Smooth muscle cell (in vitro differentiated cells): ENCODE data around the gene KCNMA1. TPM values are rescaled to one million over a fixed set of nuclear protein-coding genes. Genes with fewer than 3 reads are reported as not detected.

Source experiments
- DNase-seq: peaks from one replicate; lab custom pipeline; 2025; ENCODE audit not compliant: unreplicated experiment; lab: John Stamatoyannopoulos, UW
- H2AFZ ChIP-seq: fragments of 200-600 bp; sonication (generic); 2 replicates; pipeline ENCODE4 v1.6.0; 2016; ENCODE audit warnings: antibody characterized with exemption, low read depth, mild to moderate bottlenecking
- H3F3A ChIP-seq: fragments of 200-600 bp; sonication (generic); 2 replicates; pipeline ENCODE4 v1.6.0; 2017; ENCODE audit warnings: antibody characterized with exemption, low read depth
- H3K27ac ChIP-seq: fragments of 200-600 bp; sonication (generic); 2 replicates; pipeline ENCODE4 v1.5.1; 2016; ENCODE audit warnings: low read depth, mild to moderate bottlenecking
- H3K27me3 ChIP-seq: fragments of 200-600 bp; sonication (generic); 2 replicates; pipeline ENCODE4 v1.6.1; 2016; ENCODE audit warnings: low read depth, mild to moderate bottlenecking
- H3K36me3 ChIP-seq: fragments of 200-600 bp; sonication (generic); 2 replicates; pipeline ENCODE4 v1.5.1; 2016; ENCODE audit warnings: low read depth
- H3K4me1 ChIP-seq: fragments of 200-600 bp; sonication (generic); 2 replicates; pipeline ENCODE4 v1.5.1; 2016; ENCODE audit warnings: low read depth
- H3K4me2 ChIP-seq: fragments of 200-600 bp; sonication (generic); 2 replicates; pipeline ENCODE4 v1.6.0; 2016; ENCODE audit warnings: mild to moderate bottlenecking
- H3K4me3 ChIP-seq: fragments of 200-600 bp; sonication (generic); 2 replicates; pipeline ENCODE4 v1.5.1; 2016; ENCODE audit warnings: mild to moderate bottlenecking
- H3K79me2 ChIP-seq: fragments of 200-600 bp; sonication (generic); 2 replicates; pipeline ENCODE4 v1.6.0; 2016; ENCODE audit warnings: low read depth, mild to moderate bottlenecking
- H3K9ac ChIP-seq: fragments of 200-600 bp; sonication (generic); 2 replicates; pipeline ENCODE4 v1.6.0; 2016; ENCODE audit warnings: low read depth
- H3K9me3 ChIP-seq: fragments of 200-600 bp; sonication (generic); replicated peaks from 2 replicates; pipeline ENCODE4 v1.5.1; 2016; ENCODE audit warnings: low read depth
- H4K20me1 ChIP-seq: fragments of 200-600 bp; sonication (generic); 2 replicates; pipeline ENCODE4 v1.6.0; 2016; ENCODE audit warnings: low read depth
- CTCF ChIP-seq: fragments of 200-600 bp; sonication (generic); IDR thresholded peaks from 2 replicates; pipeline ENCODE4 v1.5.1; 2017; ENCODE audit warnings: borderline replicate concordance, mild to moderate bottlenecking, antibody characterized with exemption; ENCODE audit not compliant: insufficient read depth, poor library complexity, severe bottlenecking
- WGBS: methylation state at CpG from one replicate; pipeline ENCODE4 v1.1.7; 2016; ENCODE audit warnings: low lambda C conversion rate; 5-methylcytosine and 5-hydroxymethylcytosine counted together
- polyA plus RNA-seq: library from polyadenylated mRNA; unstranded; fragments of >200 nt; fragmentation: Nextera tagmentation; extraction: Ambion mirVana; gene quantifications from 2 replicates; pipeline ENCODE4 v1.2.1, GENCODE V29; 2016
- total RNA-seq: library from RNA; depleted of rRNA; stranded (reverse); fragments of >200 nt; gene quantifications from 2 replicates; pipeline ENCODE4 v1.2.3, GENCODE V29; 2014

KCNMA1 gene
- total and polyA plus RNA-seq, 2 experiments from 2014 or later: 9.1 to 23.4 TPM

GRCh38 chr10:77244286-77244685, 393.3 kb downstream of the KCNMA1 start:
- peaks cover 74% of the 10 kb centered on the region for H3F3A ChIP-seq
- no peaks in the 10 kb centered on the region for H3K36me3 ChIP-seq
- H3K9me3 ChIP-seq: no peaks in the 10 kb centered on the region
- peaks cover 6% of the 10 kb centered on the region for H3K4me1 ChIP-seq
- DNase-seq: no peak
- 95% methylated on average over 2 of the region's 2 CpGs for WGBS
- H4K20me1 ChIP-seq: no peaks in the 10 kb centered on the region
- H3K4me3 ChIP-seq: no peak overlapping the region
- no peak overlapping the region for H3K9ac ChIP-seq
- no peak overlapping the region for H2AFZ ChIP-seq
- H3K27ac ChIP-seq: no peak overlapping the region
- no peak overlapping the region for H3K4me2 ChIP-seq
- no peaks in the 10 kb centered on the region for H3K27me3 ChIP-seq
- no peaks in the 10 kb centered on the region for H3K79me2 ChIP-seq
- no peak for TF ChIP-seq CTCF

- H3F3A ChIP-seq: peaks cover 49% of the 10 kb centered on the region
- no peaks in the 10 kb centered on the region for H3K9me3 ChIP-seq
- H3K27me3 ChIP-seq: no peaks in the 10 kb centered on the region
- no peak for DNase-seq
- 67% methylated on average over 3 of the region's 3 CpGs for WGBS
- H3K27ac ChIP-seq: peak overlapping the region; percentile 74
- no peaks in the 10 kb centered on the region for H3K36me3 ChIP-seq
- TF ChIP-seq CTCF: no peak
- no peak overlapping the region for H3K4me3 ChIP-seq
- no peak overlapping the region for H3K9ac ChIP-seq
- H2AFZ ChIP-seq: no peak overlapping the region
- H3K4me1 ChIP-seq: no peaks in the 10 kb centered on the region
- no peaks in the 10 kb centered on the region for H4K20me1 ChIP-seq
- no peak overlapping the region for H3K4me2 ChIP-seq
- no peaks in the 10 kb centered on the region for H3K79me2 ChIP-seq
These were observed 396.3 kb downstream of the KCNMA1 start for GRCh38 chr10:77241350-77241725.

GRCh38 chr10:77240706-77241349, 396.8 kb downstream of the KCNMA1 start:
- Histone ChIP-seq H3K4me2 (peak overlapping the region; percentile 29), H3K9me3 (no peaks in the 10 kb centered on the region), H3K79me2 (no peaks in the 10 kb centered on the region), H3F3A (peaks cover 44% of the 10 kb centered on the region), H2AFZ (no peak overlapping the region), H3K36me3 (no peaks in the 10 kb centered on the region), H4K20me1 (no peaks in the 10 kb centered on the region), H3K27ac (peak overlapping the region; percentile 74), H3K4me3 (no peak overlapping the region), H3K9ac (peak overlapping the region; percentile 1), H3K4me1 (no peaks in the 10 kb centered on the region), H3K27me3 (no peaks in the 10 kb centered on the region)
- TF ChIP-seq CTCF: no peak
- no peak for DNase-seq
- WGBS: 66% methylated on average over 4 of the region's 4 CpGs

- Histone ChIP-seq H4K20me1 (no peaks in the 10 kb centered on the region), H3K27me3 (no peaks in the 10 kb centered on the region), H3K27ac (peak overlapping the region; percentile 74), H3K4me1 (no peaks in the 10 kb centered on the region), H3K9ac (peak overlapping the region; percentile 1), H3K4me2 (peak overlapping the region; percentile 29), H3K79me2 (no peaks in the 10 kb centered on the region), H3K9me3 (no peaks in the 10 kb centered on the region), H2AFZ (no peak overlapping the region), H3K36me3 (no peaks in the 10 kb centered on the region), H3F3A (peaks cover 48% of the 10 kb centered on the region), H3K4me3 (no peak overlapping the region)
- 27% methylated on average over 5 of the region's 5 CpGs for WGBS
- DNase-seq: no peak
- no peak for TF ChIP-seq CTCF
These were observed 397.5 kb downstream of the KCNMA1 start for GRCh38 chr10:77240041-77240652.
